ENCODE data around the gene EVL.

Gene EVL

GRCh38 chr14:100106250-100107112, 41.3 kb downstream of the EVL start:
- Mint-ChIP-seq H3K27ac (peak overlapping the region; percentile 94), H3K27me3 (no peaks in the 10 kb centered on the region), H3K36me3 (peaks cover 81% of the 10 kb centered on the region), H3K4me1 (peaks cover 84% of the 10 kb centered on the region), H3K4me3 (peak overlapping the region; percentile 46), H3K9me3 (no peaks in the 10 kb centered on the region)
- peak; percentile 72 for DNase-seq
- CTCF ChIA-PET: interaction anchor here (0.9 to 14.4 kb wide), 5 partner anchors 10 to 123 kb away, joined by 3 to 488 read pairs (median 4); partner anchors contain the start of gene EVL

- peak; percentile 31 for DNase-seq
- Mint-ChIP-seq H3K27me3 (no peaks in the 10 kb centered on the region), H3K9me3 (no peaks in the 10 kb centered on the region), H3K4me3 (no peak overlapping the region), H3K4me1 (peaks cover 77% of the 10 kb centered on the region), H3K36me3 (peaks cover 83% of the 10 kb centered on the region), H3K27ac (peak overlapping the region; percentile 94)
- CTCF ChIA-PET: interaction anchor here (0.9 to 14.4 kb wide), 16 partner anchors 8 to 125 kb away, joined by 3 to 488 read pairs (median 8); partner anchors contain the start of gene EVL
These were observed 42.0 kb downstream of the EVL start for GRCh38 chr14:100107236-100107635.

GRCh38 chr14:100108042-100108825, 43.0 kb downstream of the EVL start:
- peak; percentile 91 for DNase-seq
- no peaks in the 10 kb centered on the region for H3K27me3 Mint-ChIP-seq
- no peaks in the 10 kb centered on the region for H3K9me3 Mint-ChIP-seq
- CTCF ChIA-PET: interaction anchor here (0.7 to 14.4 kb wide), 20 partner anchors 9 to 134 kb away, joined by 3 to 488 read pairs (median 6); partner anchors contain the start of gene EVL
- peak overlapping the region; percentile 94 for H3K27ac Mint-ChIP-seq
- no peak overlapping the region for H3K4me3 Mint-ChIP-seq
- peaks cover 77% of the 10 kb centered on the region for H3K4me1 Mint-ChIP-seq
- peaks cover 85% of the 10 kb centered on the region for H3K36me3 Mint-ChIP-seq

GRCh38 chr14:100108840-100109593, 43.8 kb downstream of the EVL start:
- H3K27me3 Mint-ChIP-seq: no peaks in the 10 kb centered on the region
- H3K4me1 Mint-ChIP-seq: peaks cover 70% of the 10 kb centered on the region
- H3K27ac Mint-ChIP-seq: peak overlapping the region; percentile 70
- no peak overlapping the region for H3K4me3 Mint-ChIP-seq
- H3K9me3 Mint-ChIP-seq: no peaks in the 10 kb centered on the region
- DNase-seq: peak; percentile 19
- H3K36me3 Mint-ChIP-seq: peaks cover 85% of the 10 kb centered on the region
- CTCF ChIA-PET: interaction anchor here (1.2 to 14.4 kb wide), 14 partner anchors 9 to 133 kb away, joined by 3 to 488 read pairs (median 8); partner anchors contain the start of gene EVL

- Mint-ChIP-seq H3K4me3 (peak overlapping the region; percentile 28), H3K9me3 (no peaks in the 10 kb centered on the region), H3K4me1 (peaks cover 65% of the 10 kb centered on the region), H3K27ac (peak overlapping the region; percentile 70), H3K27me3 (no peaks in the 10 kb centered on the region), H3K36me3 (peaks cover 82% of the 10 kb centered on the region)
- DNase-seq: peak; percentile 17
- CTCF ChIA-PET: interaction anchor here (2.3 to 14.4 kb wide), 4 partner anchors 12 to 127 kb away, joined by 9 to 488 read pairs (median 22); partner anchors contain the start of gene EVL
These were observed 44.4 kb downstream of the EVL start for GRCh38 chr14:100109594-100109955.

- CTCF ChIA-PET: interaction anchor here (1.2 to 14.4 kb wide), 2 partner anchors 35 to 129 kb away, joined by 3 to 488 read pairs; partner anchors contain the start of gene EVL
- Mint-ChIP-seq H3K36me3 (peaks cover 84% of the 10 kb centered on the region), H3K4me1 (peaks cover 52% of the 10 kb centered on the region), H3K9me3 (no peaks in the 10 kb centered on the region), H3K27ac (peak overlapping the region; percentile 33), H3K27me3 (no peaks in the 10 kb centered on the region), H3K4me3 (no peak overlapping the region)
- DNase-seq: no peak
These were observed 45.6 kb downstream of the EVL start for GRCh38 chr14:100110816-100111215.

- Mint-ChIP-seq H3K27ac (peak overlapping the region; percentile 52), H3K4me1 (peaks cover 43% of the 10 kb centered on the region)
- DNase-seq: no peak
These were observed 46.9 kb downstream of the EVL start for GRCh38 chr14:100111931-100112704.

GRCh38 chr14:100114109-100114765, 49.0 kb downstream of the EVL start:
- Mint-ChIP-seq H3K27me3 (no peaks in the 10 kb centered on the region), H3K9me3 (no peaks in the 10 kb centered on the region), H3K4me3 (no peak overlapping the region), H3K27ac (peak overlapping the region; percentile 60), H3K4me1 (peaks cover 23% of the 10 kb centered on the region), H3K36me3 (peaks cover 78% of the 10 kb centered on the region)
- DNase-seq: no peak
- CTCF ChIA-PET: interaction anchor here (1.0 to 14.4 kb wide), 3 partner anchors 9 to 131 kb away, joined by 4 to 488 read pairs (median 4); partner anchors contain the start of gene EVL

More at GRCh38 chr14:100111931-100112704, 46.9 kb downstream of the EVL start:
- CTCF ChIA-PET: interaction anchor here (1.2 to 14.4 kb wide), 3 partner anchors 28 to 130 kb away, joined by 3 to 488 read pairs (median 3); partner anchors contain the start of gene EVL
- H3K27me3 Mint-ChIP-seq: no peaks in the 10 kb centered on the region
- H3K36me3 Mint-ChIP-seq: peaks cover 81% of the 10 kb centered on the region
- no peak overlapping the region for H3K4me3 Mint-ChIP-seq
- H3K9me3 Mint-ChIP-seq: no peaks in the 10 kb centered on the region

GRCh38 chr14:100115236-100115635, 50.0 kb downstream of the EVL start:
- Mint-ChIP-seq H3K9me3 (no peaks in the 10 kb centered on the region), H3K27me3 (no peaks in the 10 kb centered on the region), H3K36me3 (peaks cover 75% of the 10 kb centered on the region), H3K4me3 (no peak overlapping the region), H3K27ac (no peak overlapping the region), H3K4me1 (peaks cover 18% of the 10 kb centered on the region)
- DNase-seq: no peak
- CTCF ChIA-PET: interaction anchor here (1.0 to 14.4 kb wide), 4 partner anchors 10 to 132 kb away, joined by 3 to 488 read pairs (median 4); partner anchors contain the start of gene EVL

- H3K27me3 Mint-ChIP-seq: no peaks in the 10 kb centered on the region
- no peak for DNase-seq
- peaks cover 75% of the 10 kb centered on the region for H3K36me3 Mint-ChIP-seq
- CTCF ChIA-PET: interaction anchor here (1.3 to 1.5 kb wide), 2 partner anchors 11 to 132 kb away, joined by 3 to 4 read pairs; no protein-coding TSS in a partner anchor
- no peaks in the 10 kb centered on the region for H3K9me3 Mint-ChIP-seq
- no peak overlapping the region for H3K4me3 Mint-ChIP-seq
- peaks cover 19% of the 10 kb centered on the region for H3K4me1 Mint-ChIP-seq
- H3K27ac Mint-ChIP-seq: peak overlapping the region; percentile 60
These were observed 50.5 kb downstream of the EVL start for GRCh38 chr14:100115726-100116125.

GRCh38 chr14:100116134-100116533, 50.9 kb downstream of the EVL start:
- CTCF ChIA-PET: interaction anchor here (1.5 kb wide), 1 partner anchor 12 kb away, joined by 3 read pairs; no protein-coding TSS in a partner anchor
- H3K27me3 Mint-ChIP-seq: no peaks in the 10 kb centered on the region
- no peak overlapping the region for H3K27ac Mint-ChIP-seq

GRCh38 chr14:100117026-100117425, 51.8 kb downstream of the EVL start:
- Mint-ChIP-seq H3K27ac (no peak overlapping the region), H3K4me3 (no peak overlapping the region), H3K36me3 (peaks cover 72% of the 10 kb centered on the region), H3K27me3 (no peaks in the 10 kb centered on the region), H3K4me1 (peaks cover 19% of the 10 kb centered on the region), H3K9me3 (no peaks in the 10 kb centered on the region)
- DNase-seq: no peak
- CTCF ChIA-PET: interaction anchor here (2.3 kb wide), 1 partner anchor 9 kb away, joined by 10 read pairs; no protein-coding TSS in a partner anchor

More at GRCh38 chr14:100116134-100116533, 50.9 kb downstream of the EVL start:
- no peaks in the 10 kb centered on the region for H3K9me3 Mint-ChIP-seq
- H3K4me1 Mint-ChIP-seq: peaks cover 19% of the 10 kb centered on the region
- H3K36me3 Mint-ChIP-seq: peaks cover 74% of the 10 kb centered on the region
- no peak overlapping the region for H3K4me3 Mint-ChIP-seq
- no peak for DNase-seq

Data from activated naive CD4-positive, alpha-beta T cell treated with anti-CD3 and anti-CD28 coated beads, Interleukin-2, amount 10 ng/mL, durations not matched to agents 7 days and 5 days (primary cell).